ENCODE data around the gene PRKAR2A.
"Not testable (repeated sequence)": the region's sequence is repeated elsewhere in the genome, so short reads cannot be mapped to it uniquely, and the experiment has no call there.

Gene PRKAR2A

DNA sequence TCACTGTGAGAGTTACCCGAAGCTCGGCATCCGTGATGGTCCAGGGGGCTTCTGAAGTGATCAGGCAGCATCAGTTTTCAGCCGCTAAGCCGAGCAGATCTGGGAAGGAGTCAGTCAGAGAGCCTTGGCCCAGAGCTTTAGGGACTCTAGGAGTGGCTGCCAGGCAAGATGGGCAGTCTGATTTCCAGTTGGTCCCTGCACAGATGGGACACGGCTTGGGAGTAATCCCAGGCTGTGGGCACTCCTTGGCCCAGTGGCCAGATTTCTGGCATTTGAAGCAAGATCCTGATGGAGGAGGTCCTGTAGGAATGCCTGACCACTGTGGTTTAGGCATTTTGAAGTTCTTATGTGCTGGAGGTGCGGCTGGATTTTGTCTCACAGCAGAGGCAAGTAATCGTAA is 120.2 kb downstream of the PRKAR2A start:
- no peak for DNase-seq (ENCODE audit: low spot score)

DNA sequence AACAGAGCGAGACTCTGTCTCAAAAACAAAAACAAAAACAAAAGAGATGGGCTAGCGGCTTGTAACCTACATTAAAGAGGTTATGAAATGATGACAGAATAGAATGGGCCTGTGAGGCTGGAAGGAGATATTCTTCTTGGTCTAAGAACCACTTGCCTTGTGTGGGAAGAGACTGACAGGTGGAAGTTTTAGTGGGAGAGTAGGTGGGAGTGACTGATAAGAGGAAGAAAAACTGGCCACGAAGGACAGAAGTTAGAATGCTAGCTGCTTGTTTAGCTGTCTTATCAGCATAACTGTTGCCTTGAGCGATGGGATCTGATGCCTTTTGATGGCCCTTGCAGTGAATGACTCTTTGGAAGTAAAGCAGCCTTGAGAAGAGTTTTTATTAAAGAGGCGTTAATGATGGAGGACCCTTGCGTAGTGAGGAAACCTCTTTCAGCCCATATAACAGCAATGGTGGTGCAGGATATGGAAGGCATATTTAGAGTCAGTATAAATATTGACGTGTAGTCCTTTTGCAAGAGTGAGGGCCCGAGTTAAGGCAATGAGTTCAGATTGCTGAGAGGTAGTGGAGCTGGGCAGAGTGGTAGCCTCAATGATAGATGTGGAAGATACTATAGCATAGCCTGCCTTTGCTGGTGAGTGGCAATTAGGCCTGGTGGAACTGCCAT is 122.4 kb downstream of the PRKAR2A start:
- not testable (repeated sequence) for DNase-seq (ENCODE audit: low spot score)

DNA sequence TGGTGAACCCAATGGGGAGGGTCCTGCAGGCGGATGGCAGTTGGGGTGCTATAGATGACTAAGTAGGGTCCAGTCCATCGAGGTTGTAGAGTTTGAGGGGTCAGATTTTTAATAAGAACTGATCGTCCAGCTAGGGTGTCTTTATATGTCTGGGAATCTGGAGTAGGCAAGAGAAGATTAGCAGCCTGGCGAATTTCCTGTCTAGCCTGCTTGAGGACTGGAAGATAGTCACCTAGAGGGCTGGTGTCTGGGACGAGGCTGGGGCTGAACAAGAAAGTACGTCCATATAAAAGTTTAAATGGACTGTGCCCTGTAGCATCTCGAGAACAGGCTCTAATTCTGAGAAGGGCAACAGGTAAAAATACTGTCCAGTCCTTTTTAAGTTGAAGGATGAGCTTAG is 123.9 kb downstream of the PRKAR2A start:
- DNase-seq (ENCODE audit: low spot score): no peak

DNA sequence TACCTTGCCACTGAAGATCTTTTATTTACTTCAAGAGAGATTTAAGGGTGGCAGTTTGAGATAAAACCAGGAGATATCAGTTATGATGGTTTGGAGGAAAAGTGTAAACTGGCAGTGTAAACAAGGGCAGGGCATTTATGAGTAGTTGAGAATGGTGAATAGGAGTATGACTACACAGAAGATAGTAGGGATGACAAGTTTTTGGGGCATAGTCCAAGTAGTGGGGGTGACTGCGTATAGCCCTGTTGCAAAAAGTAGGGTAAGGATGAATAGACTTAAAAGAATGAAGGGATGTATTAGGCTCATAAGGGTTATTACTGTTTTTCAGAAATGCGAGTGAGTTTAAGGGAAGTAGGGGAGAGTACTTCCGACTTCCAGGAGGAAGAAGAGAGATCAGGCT is 124.4 kb downstream of the PRKAR2A start:
- DNase-seq (ENCODE audit: low spot score): not testable (repeated sequence)

DNA sequence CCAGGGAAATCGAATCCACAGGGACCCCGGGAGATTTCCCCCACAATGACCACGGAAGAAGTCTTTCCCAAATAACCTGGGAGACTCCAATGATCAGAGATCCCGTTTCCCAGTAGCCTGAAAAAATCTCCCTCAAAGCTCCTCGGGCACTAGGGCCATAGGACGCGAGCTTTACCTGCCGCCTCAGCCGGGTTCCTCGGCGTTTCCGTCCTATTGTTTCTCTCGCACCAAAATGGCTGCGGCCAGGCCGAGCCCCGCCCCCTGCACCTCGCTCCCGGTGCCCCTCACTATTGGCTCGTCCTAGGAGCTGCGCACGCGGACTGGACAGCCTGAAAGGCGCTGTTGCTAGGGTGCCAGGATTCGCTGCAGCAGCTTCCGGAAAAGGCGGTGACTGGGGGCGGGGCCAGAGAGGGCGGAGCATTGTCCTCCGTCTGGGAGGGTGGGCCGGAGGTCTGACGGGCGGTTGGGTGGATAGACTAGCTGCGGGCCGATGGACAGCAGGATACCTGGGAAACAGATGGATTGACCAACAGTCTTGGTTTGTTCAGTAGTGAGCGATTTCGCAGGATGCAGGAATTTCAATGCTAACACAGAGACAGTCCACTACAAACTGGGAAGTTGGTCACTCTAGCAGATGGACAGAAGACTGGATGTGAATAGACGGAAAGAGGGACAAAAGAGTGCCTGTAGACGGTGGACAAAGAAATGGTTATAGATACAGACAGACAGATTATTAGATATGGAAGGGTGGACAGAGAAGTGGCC is 130.5 kb downstream of the PRKAR2A start, which contains the start of gene IP6K2:
IP6K2 (minus strand) TSS at position 240 of the 765 bp plus-strand sequence. CDS start 21,930 bp downstream, outside the sequence.
- DNase-seq (ENCODE audit: low spot score): peak; percentile 98

DNA sequence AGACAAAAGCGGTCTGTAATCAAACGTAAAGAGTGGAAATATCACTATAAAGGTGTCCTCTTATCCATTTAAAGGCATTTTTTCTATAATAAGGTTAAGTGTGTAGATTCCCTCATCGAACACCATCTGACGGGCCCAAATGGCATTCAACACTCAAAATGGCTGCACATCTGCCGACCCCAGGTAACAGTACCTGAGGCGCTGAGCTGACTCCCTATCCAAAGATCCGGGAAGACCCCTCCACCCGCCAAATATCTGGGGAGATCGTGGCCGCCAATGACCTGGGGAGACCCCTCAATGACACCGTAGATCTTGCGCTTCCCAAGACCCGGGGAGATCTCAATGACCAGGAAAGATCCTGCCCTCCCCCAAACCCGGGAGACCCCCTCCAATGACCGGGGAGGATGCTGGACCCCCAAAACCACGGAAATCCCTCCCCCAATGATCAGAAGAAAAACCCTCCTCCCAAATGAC is 131.1 kb downstream of the PRKAR2A start:
- DNase-seq (ENCODE audit: low spot score): no peak

DNA sequence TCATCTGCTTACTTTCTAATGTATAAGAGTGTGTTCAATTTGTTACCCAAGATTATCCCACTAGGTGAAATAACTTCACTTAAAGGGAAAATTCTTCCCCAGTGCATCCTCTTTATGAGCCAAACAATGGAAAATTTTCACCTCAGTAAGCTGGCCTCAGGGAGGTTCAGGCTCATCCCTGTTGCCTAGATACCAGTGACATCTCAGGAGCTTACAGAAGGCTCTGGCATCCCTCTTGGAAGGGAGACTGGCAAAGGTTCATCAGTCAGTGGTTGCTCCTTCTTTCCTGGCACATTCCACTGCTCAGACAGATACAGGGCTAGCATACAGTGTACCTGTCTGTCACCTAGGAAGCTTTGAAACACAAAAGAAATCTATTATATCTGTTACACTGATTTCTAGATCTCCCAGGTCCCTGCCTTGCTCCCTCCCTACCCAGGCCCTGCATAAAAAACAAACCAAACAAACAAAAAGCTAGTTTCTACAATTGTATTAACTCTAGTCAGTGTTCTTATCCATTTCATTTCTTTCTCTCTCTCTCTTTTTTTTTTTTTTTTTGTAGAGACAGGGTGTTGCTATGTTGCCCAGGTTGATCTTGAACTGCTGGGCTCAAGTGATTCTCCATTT is 132.4 kb downstream of the PRKAR2A start:
- DNase-seq (ENCODE audit: low spot score): no peak

DNA sequence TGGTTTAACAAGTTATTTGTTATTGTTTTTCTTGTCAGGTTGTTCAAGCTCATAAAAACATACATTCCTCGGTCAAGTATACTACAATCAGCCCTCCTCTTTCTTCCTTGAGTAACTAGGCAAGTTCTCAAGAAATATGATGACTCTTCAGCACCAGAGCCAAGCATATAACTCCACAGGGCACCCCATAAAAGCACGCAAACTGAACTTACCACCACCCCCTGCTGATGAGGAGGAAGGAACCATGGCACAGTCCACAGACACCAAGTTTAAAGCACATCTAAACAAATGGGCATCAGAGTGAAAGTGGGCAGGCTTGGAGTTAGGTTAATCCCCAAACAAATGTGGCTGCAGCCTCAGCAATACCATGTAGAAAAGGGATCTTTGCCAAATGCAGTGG is 135.9 kb downstream of the PRKAR2A start:
- DNase-seq (ENCODE audit: low spot score): no peak

DNA sequence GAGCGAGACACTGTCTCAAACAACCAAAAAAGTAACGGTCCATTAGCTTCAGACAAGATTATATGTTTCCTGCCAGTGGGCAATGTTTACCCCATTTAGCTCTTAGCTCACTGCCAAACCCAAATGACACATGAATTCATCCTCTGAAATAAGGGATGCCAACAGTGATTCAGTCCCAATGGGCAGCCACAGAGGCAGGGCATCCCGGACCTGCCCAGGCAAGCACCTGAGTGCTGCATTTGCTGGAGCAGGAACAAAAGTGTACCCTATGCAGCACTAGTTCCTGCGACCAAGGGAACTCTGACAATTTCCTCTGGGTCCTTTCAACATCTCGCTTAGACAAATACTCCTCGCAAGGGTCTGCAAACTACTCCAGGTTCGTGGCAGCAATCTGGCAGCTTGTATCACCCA is 138.6 kb downstream of the PRKAR2A start:
- no peak for DNase-seq (ENCODE audit: low spot score)

DNA sequence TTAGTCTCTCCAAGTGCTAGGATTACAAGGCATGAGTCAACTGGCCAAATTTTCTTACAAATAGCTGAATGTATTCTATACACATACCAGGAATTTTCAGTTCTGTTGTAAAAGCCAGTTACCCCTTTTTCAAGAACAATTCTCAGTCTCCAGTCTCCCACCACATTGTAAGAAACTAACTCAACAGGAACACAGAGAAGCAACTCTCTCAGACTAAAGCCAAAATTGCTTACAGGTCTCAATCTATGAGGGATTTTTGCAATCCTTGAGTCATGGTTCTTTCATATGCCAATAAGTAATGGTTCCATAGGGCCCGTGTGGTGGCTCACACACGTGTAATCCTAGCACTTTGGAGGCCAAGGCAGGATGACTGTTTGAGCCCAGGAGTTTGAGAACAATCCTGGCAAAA is 139.2 kb downstream of the PRKAR2A start:
- no peak for DNase-seq (ENCODE audit: low spot score)

DNA sequence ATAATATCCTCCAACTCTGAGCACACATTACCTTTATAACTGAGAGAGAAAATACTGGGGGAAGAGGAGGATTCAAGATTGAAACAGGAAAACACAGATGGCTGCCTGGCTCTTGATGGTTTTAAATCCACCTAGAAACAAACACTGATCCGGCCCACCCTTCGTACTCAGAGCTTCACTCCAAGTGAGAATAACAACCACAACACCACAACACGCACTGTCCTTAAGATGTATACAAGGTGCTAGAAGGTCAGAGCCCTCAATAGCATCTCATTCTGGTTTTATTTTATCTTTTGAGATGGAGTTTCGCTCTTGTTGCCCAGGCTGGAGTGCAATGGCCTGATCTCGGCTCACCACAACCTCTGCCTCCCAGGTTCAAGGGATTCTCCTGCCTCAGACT is 140.5 kb downstream of the PRKAR2A start:
- DNase-seq (ENCODE audit: low spot score): no peak

DNA sequence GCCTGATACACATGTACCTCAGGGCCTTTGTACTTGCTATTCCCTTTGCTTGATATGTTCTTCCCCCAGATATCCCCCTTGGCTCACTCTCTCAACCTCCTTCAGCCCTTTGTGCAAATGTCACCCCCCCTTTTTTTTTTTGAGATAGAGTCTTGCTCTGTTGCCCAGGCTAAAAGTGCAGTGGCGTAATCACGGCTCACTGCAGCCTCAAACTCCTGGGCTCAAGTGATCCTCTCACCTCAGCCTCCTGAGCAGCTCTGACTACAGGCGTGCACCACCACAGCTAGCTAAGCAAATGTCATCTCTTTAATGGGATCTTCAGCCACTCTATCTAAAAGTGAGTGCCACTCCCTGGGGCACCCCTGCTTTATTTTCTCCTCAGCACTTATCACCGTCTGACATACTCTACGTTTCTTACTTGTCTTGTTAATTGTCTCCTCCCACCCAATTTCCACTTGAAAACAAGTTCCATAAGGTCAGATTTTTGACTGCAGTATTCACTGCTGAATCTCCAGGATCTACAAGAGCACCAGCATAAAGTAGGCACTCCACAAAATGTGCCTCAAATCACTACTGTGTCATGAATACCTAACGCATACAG is 145.3 kb downstream of the PRKAR2A start:
- DNase-seq (ENCODE audit: low spot score): no peak

DNA sequence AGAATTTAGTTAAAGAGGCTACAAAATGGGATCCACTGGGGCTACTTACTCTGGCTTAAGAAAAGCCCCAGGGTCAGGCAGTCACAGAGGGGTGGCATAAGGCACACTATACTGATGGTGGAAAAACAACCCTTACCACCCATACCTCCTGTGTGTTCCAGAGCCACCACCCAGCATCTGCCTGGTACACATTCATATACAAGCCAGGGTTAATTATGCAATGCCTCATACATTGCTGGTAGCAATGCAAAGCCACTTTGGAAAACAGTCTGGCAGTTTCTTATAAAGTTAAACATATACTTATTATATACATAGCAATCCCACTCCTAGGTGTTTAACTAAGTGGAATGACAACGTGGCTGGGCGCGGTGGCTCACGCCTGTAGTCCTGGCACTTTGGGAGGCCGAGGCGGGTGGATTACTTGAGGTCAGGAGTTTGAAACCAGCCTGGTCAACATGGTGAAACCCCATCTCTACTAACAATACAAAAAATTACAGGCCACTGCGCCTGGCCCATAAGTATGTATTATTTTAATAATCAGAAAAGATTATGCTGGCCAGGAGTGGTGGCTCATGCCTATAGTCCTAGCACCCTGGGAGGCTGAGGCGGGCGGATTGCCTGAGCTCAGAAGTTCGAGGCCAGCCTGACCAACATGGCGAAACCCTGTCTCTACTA is 146.8 kb downstream of the PRKAR2A start:
- no peak for DNase-seq (ENCODE audit: low spot score)

DNA sequence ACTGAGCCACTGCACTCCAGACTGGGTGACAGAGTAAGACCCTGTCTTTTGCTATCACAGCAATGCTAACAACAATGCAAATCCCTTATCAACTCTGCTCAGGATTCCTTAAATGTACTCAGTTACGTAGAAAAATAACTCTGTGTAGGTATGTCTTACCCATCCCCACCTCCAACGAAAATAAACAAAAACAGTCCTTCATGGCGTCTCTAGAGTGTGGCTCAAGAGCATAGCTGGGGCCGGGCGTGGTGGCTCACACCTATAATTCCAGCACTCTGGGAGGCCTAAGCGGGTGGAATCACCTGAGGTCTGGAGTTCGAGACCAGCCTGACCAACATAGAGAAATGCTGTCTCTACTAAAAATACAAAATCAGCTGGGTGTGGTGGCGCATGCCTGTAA is 148.8 kb downstream of the PRKAR2A start:
- DNase-seq (ENCODE audit: low spot score): no peak

DNA sequence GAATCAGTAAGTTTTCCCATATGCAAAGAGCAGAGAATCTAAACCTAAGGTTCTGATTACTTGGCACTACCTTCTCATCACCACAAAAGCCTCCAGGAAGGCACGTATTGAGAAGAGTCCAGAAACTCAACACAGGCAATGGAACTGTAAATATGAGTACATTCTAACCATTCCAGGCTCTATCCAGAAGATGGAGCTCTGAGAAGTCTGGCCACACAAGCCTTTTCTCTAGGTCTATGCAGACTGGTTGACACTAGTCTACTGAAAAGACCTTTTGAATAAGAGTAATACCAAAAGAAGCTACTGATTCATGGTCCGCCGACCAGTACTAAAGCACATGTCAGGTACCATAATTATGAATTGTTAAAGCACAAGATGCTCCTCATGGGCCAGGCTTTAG is 149.7 kb downstream of the PRKAR2A start:
- no peak for DNase-seq (ENCODE audit: low spot score)

DNA sequence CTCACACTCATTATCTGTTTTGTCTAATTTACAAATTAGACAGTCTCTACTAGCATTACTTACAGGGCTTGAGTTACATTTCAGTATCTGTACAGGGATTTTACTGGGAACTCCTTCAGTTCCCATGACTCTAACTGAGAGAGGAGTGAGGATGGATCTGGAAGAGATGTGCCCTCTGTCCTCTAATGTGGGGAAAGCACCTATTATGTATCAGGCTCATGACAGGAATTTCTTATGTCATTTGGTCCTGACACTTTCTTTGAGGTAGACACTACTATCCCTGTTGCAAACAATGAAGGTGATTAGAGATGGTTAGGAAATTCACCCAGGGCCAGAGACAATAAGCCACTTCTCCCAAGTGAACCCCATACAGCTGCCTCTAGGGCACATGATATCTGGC is 151.1 kb downstream of the PRKAR2A start:
- no peak for DNase-seq (ENCODE audit: low spot score)
